GM21619 (cell line): ENCODE results near the gene PWWP2A.
A peak's percentile ranks its signal among the peaks of the same experiment; 100 is the strongest.

Experiments used
- ATAC-seq: cut with Tn5 transposase; IDR thresholded peaks from one replicate; pipeline ENCODE4 v1.9.1; 2021; ENCODE audit not compliant: unreplicated experiment

PWWP2A gene

DNA sequence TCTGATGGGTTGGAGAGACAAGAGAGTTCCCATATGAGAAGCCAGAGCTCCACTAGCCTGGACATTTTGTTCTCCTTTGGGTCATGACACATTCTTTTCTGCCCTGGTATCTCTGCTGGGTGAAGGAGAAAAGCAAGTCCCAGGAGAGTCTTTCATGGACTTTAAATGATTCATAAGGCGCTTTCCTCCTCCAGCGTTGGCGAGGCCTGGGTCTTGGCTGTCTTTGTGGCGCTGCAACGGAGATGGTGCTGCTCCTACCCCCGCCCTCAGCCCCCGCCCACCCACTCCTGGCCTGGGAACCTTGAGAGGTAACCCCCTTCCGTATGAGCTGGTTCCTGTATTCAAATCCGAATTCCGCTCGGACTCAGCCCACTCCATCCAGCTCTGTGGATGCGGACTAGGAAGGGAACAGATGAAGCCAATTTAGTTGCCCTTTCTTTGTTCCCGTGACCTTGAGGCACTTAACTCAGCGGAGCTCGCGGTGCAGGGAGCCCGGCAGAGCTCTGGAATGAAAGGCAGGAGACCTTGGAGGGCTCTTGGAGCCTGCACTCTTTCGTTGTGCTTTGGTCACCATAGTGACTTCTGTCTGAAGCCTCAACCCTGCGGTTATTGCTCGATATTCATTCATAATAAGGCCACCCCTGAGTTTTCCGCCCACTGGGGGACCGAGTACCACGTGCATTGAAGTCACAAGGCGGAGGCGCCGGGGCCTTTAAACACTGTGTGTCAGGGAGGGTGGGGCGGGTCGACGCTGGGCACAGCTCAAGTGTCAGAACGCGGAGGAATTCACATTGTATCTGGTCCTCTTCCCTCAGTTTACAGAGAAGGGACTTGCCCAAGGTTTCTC, 14.0 kb upstream of the PWWP2A start:
- ATAC-seq: no peak

GRCh38 chr5:160129841-160130240, 10.6 kb upstream of the PWWP2A start:
- ATAC-seq: no peak

DNA sequence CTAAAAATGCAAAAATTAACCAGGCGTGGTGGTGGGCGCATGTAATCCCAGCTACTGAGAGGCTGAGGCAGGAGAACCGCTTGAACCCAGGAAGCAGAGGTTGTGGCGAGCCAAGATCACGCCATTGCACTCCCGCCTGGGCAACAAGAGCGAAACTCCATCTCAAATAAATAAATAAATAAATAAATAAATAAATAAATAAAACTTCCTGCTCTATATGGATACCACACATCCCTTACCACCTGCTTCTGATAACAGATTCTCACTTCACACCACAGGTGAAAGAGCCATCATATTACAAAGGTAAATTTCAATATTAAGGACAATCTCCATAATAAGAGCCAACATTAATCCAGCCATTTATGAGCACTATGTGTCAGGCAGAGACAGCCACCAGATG, 9.4 kb upstream of the PWWP2A start:
- no peak for ATAC-seq

- peak; percentile 2 for ATAC-seq
Observed at GRCh38 chr5:160119905-160120266, 636 bp upstream of the PWWP2A start.

GRCh38 chr5:160118349-160119141, 705 bp downstream of the PWWP2A start:
- ATAC-seq: peak; percentile 21

- no peak for ATAC-seq
Observed at GRCh38 chr5:160116991-160117390, 2.3 kb downstream of the PWWP2A start.

GRCh38 chr5:160108124-160108523, 11.1 kb downstream of the PWWP2A start:
- ATAC-seq: peak; percentile 53

DNA sequence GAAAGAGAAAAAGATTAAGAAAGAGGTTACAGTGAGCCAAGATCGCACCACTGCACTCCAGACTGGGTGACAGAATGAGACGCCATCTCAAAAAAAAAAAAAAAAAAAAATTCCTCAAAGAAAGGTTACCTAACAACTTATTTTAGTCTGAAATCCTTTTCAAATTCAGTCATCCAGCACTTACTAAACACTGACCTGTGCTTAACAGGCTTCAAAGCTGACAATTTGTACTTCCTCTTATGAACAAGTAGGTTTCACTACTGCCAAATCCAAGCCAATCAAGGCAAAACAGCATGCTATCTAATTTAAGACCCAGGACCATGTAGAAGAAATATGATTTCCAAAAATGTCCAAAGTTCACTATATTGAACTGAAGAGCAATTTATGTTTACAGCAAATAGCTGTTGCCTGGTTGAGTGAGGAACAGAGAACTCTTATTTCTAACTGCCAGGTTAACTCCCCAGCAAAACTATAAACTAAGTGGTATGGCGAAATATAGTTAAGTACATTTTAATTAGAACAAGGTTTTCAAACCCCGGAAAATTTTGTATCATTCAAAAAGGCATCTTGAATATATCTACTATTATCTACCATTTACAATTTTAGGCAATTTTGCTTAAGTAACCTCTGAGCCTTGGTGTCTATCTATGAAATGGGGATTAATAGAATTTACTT, 13.4 kb downstream of the PWWP2A start:
- peak; percentile 76 for ATAC-seq

DNA sequence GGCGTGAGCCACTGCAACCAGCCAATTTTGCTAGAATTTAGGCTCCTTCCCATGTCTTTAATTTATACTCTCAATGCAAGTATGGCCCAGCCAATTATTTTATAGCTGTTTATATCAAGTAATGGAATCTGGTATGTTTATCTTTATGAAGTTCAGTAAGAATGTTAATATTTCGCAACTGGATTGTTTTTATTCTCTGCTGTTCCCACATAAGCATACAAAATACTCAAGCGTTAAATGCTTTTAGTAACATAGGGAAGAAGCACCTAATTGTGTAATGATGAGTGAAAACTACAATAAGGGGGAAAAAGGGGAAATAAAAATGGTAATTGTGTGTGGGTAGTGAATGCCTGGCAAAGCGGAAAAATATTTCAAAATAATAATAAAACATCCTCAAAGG, 21.3 kb downstream of the PWWP2A start:
- no peak for ATAC-seq

GRCh38 chr5:160096178-160096577, 23.1 kb downstream of the PWWP2A start:
- ATAC-seq: no peak

- ATAC-seq: peak; percentile 76
Observed at GRCh38 chr5:160092960-160093707, 26.1 kb downstream of the PWWP2A start.

DNA sequence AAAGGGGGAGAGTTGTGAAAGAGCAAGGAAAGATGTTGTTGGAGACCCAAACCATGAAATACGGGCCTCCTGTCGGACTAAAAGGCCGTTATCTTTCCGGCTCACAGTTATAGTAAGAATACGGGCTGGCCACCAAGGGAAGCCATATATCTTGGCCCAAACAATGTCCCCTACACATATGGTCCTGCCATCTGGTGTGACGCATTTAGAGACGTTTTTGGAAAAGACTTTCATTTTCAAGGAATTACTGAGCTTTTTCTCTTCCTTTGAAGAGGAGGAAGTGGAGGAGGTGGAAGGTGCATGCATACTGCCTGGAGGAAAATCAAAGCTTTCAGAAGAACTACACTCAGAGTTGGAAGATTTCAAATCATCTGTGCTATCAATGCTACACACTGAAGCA, 26.7 kb downstream of the PWWP2A start:
- ATAC-seq: no peak

DNA sequence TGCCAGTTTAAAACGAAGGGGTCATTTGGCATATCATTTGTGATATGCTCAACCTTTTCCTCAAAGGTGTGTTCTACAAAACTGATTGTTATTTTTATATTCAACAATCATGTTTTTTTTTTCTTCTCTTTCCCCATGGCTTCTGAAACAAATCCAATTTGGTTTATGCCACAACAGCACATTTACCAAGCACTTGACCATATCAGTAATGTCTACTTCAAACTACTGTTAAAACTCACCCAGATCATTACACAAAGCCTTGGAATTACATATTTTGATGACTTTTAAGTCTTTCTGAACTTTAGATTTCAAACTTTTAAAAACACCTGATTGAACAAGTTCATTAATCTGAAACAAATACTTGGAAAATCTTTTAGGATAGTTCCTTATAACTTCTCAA, 29.2 kb downstream of the PWWP2A start:
- ATAC-seq: no peak

DNA sequence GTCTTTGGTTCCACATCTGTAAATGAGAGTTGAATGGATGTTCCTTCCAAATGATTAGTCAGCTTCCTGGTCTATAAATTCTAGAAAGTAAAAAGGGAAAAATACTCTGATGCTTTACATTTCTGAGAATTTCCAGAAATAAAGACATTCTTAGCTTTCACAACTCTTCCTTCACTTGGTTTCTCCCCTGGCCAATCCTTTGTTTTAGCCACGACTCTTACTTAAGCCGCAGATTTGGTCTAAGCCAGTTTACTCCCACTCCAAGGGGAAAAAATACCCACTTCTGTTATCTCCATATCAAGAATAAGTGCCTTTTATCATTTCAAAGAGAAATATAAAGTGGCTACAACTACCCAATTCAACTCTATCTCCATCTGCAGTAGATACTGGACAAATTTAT, 29.7 kb downstream of the PWWP2A start:
- ATAC-seq: no peak

DNA sequence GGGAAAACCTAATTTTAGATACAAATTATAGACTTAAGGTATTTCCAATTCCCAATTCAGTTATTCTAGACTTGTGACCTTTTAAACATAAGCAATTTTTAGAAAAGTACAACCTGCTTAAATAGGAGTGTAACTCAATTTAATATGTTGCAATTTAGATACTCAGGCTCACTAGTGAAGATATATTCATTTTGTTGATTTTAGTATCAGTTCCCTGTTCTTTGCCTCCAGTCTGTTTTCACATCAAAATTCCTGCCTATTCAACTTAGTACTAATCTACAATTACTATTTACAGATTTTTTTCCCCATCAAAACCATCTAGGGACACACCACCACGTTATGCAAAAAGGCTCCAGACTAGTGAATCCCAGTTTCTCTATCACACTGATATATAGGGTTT, 30.4 kb downstream of the PWWP2A start:
- no peak for ATAC-seq

DNA sequence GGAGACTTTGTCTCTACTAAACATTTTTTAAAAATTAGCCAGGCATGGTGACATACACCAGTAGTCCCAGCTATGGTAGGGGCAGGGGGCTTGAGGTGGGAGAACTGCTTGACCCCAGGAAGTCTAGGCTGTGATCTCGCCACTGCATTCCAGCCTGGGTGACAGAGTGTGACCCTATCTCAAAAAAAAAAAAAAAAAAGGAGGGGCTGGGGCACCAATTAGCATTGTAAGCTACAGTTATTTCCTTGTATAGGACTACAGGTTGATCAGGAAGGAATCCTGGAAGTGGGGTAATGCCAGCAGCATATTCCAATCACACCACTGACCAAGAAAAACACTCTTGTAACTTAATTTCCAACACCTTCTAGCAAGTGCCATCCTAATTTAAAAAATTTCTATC, 32.1 kb downstream of the PWWP2A start:
- no peak for ATAC-seq

GRCh38 chr5:160084144-160084543, 35.1 kb downstream of the PWWP2A start:
- no peak for ATAC-seq

DNA sequence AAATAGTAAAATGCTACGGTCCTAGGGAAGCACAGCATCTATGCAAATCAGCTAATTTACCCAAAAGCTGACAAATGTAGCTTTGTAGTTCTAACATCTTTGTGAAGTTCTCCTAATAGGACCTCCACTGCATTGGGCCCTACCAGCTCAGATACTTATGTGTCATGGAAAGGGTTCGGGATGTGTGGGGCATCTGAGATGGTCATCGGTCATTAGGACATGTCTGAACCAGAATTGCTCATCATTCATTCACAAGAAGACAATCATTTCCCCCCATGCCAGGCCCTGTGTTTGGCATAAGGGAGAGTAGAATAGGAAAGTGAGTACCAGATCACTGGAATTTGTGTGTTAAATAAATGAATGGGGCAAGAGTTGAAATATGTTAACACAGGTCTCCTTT, 35.7 kb downstream of the PWWP2A start:
- no peak for ATAC-seq

- ATAC-seq: no peak
Observed at GRCh38 chr5:160082614-160083500, 36.4 kb downstream of the PWWP2A start.

DNA sequence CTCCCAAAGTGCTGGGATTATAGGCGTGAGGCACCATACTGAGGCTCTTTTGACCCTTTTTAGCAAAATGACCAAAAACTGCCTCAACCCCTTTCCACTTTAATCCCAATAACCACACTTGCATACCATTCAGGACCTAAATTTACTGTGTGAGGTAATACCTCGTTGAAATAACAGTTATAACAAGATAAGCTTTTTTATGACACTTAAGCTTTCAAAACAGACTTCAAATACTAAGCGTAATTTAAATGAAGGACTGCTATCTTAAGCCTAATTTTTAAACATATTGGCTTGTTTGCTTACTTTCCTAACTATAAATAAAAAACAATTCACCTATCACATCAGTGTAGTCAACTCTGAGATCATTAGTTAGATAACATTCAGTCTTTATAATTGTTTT, 37.8 kb downstream of the PWWP2A start:
- ATAC-seq: no peak
